ENCODE results near the gene RNGTT. TPM values are rescaled to one million over a fixed set of nuclear protein-coding genes. Genes with fewer than 3 reads are reported as not detected.

The RNGTT gene
- polyA plus RNA-seq, 1 donor (not counting 4 experiments of a cell fraction or from before 2014, with no cell fraction given) = 9.7 TPM

GRCh38 chr6:88761237-88762031 lies 202.0 kb downstream of the RNGTT start:
- TF ChIP-seq, protein P1, sequence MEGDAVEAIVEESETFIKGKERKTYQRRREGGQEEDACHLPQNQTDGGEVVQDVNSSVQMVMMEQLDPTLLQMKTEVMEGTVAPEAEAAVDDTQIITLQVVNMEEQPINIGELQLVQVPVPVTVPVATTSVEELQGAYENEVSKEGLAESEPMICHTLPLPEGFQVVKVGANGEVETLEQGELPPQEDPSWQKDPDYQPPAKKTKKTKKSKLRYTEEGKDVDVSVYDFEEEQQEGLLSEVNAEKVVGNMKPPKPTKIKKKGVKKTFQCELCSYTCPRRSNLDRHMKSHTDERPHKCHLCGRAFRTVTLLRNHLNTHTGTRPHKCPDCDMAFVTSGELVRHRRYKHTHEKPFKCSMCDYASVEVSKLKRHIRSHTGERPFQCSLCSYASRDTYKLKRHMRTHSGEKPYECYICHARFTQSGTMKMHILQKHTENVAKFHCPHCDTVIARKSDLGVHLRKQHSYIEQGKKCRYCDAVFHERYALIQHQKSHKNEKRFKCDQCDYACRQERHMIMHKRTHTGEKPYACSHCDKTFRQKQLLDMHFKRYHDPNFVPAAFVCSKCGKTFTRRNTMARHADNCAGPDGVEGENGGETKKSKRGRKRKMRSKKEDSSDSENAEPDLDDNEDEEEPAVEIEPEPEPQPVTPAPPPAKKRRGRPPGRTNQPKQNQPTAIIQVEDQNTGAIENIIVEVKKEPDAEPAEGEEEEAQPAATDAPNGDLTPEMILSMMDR (optimal IDR thresholded peaks at IDR 0.05 in 1 of 3, IDR thresholded peaks at IDR 0.05 in 1 of 3, conservative IDR thresholded peaks at IDR 0.05 in 1 of 3; ENCODE audit: extremely low read depth in 1 of 3, insufficient read depth in 2 of 3, low read length in 3 of 3) = no peak
- no peak for TF ChIP-seq EZH2 (IDR thresholded peaks at IDR 0.05; ENCODE audit: low read length)
- H3K9me1 ChIP-seq (ENCODE audit: control insufficient read depth, extremely low read depth, insufficient read depth, low read length) = no peaks in the 10 kb centered on the region
- H3K4me3 ChIP-seq (ENCODE audit: control insufficient read depth in 2 of 3, extremely low read depth in 1 of 3, insufficient read depth in 2 of 3, low read depth in 1 of 3, low read length in 3 of 3) = no peak overlapping the region
- no peak overlapping the region for H3K9ac ChIP-seq (ENCODE audit: control insufficient read depth, extremely low read depth, insufficient read depth, low read length)
- DNase-seq (ENCODE audit: low read depth, low spot score) = no peak
- no peak overlapping the region for H2AFZ ChIP-seq (ENCODE audit: control insufficient read depth, low read length)
- no peaks in the 10 kb centered on the region for H3K36me3 ChIP-seq (ENCODE audit: control insufficient read depth in 2 of 2, extremely low read depth in 1 of 2, insufficient read depth in 2 of 2, low read length in 2 of 2)
- H3K4me2 ChIP-seq (ENCODE audit: control insufficient read depth, extremely low read depth, insufficient read depth, low read depth, low read length) = no peak overlapping the region
- H3K27ac ChIP-seq (ENCODE audit: control insufficient read depth, insufficient read depth, low read length) = no peak overlapping the region
- H3K27me3 ChIP-seq (ENCODE audit: control insufficient read depth, extremely low read depth, insufficient read depth, low read length) = no peaks in the 10 kb centered on the region
- H3K9me3 ChIP-seq (ENCODE audit: control insufficient read depth, low read depth, low read length) = no peaks in the 10 kb centered on the region
- FAIRE-seq = no peak
- no peaks in the 10 kb centered on the region for H3K79me2 ChIP-seq (ENCODE audit: control insufficient read depth, insufficient read depth, low read length)
- H4K20me1 ChIP-seq (ENCODE audit: control insufficient read depth, extremely low read depth, insufficient read depth, low read length) = no peaks in the 10 kb centered on the region
- dilution Hi-C loops (cut with MboI; ENCODE audit: extremely low pct_ligation_motif_present, low sequenced_read_pairs) = no loop called here
- H3K4me1 ChIP-seq (ENCODE audit: control insufficient read depth, extremely low read depth, insufficient read depth, low read length) = no peaks in the 10 kb centered on the region

DNA sequence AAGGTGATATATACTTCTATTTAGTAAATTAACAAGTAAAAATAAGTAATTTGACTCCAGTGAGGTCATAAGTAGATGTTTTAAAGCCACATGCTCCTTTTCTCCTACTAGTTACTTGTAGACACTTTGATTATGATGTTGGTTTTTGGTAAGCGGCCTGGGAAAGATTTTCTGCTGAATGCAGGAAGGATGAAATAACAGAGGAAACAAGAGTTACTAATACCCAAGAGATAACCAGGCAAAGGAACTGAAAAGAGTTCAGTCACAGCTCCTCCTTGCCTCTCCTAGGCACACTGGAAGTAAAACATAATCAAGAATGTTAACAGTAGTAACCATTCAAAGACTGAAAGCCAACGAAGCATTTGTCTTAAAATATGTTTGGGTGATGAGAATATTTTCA lies 203.3 kb downstream of the RNGTT start:
- no peaks in the 10 kb centered on the region for H3K9me3 ChIP-seq (ENCODE audit: control insufficient read depth, low read depth, low read length)
- no peaks in the 10 kb centered on the region for H3K79me2 ChIP-seq (ENCODE audit: control insufficient read depth, insufficient read depth, low read length)
- H3K9ac ChIP-seq (ENCODE audit: control insufficient read depth, extremely low read depth, insufficient read depth, low read length) = no peak overlapping the region
- no peak for FAIRE-seq
- dilution Hi-C loops (cut with MboI; ENCODE audit: extremely low pct_ligation_motif_present, low sequenced_read_pairs) = no loop called here
- no peak for TF ChIP-seq EZH2 (IDR thresholded peaks at IDR 0.05; ENCODE audit: low read length)
- TF ChIP-seq, protein P1 (optimal IDR thresholded peaks at IDR 0.05 in 1 of 3, IDR thresholded peaks at IDR 0.05 in 1 of 3, conservative IDR thresholded peaks at IDR 0.05 in 1 of 3; ENCODE audit: extremely low read depth in 1 of 3, insufficient read depth in 2 of 3, low read length in 3 of 3) = no peak
- no peaks in the 10 kb centered on the region for H3K27me3 ChIP-seq (ENCODE audit: control insufficient read depth, extremely low read depth, insufficient read depth, low read length)
- no peak overlapping the region for H3K27ac ChIP-seq (ENCODE audit: control insufficient read depth, insufficient read depth, low read length)
- H4K20me1 ChIP-seq (ENCODE audit: control insufficient read depth, extremely low read depth, insufficient read depth, low read length) = no peaks in the 10 kb centered on the region
- H3K4me2 ChIP-seq (ENCODE audit: control insufficient read depth, extremely low read depth, insufficient read depth, low read depth, low read length) = no peak overlapping the region
- no peak for DNase-seq (ENCODE audit: low read depth, low spot score)
- H3K4me3 ChIP-seq (ENCODE audit: control insufficient read depth in 2 of 3, extremely low read depth in 1 of 3, insufficient read depth in 2 of 3, low read depth in 1 of 3, low read length in 3 of 3) = no peak overlapping the region
- no peak overlapping the region for H2AFZ ChIP-seq (ENCODE audit: control insufficient read depth, low read length)
- H3K9me1 ChIP-seq (ENCODE audit: control insufficient read depth, extremely low read depth, insufficient read depth, low read length) = no peaks in the 10 kb centered on the region
- no peaks in the 10 kb centered on the region for H3K4me1 ChIP-seq (ENCODE audit: control insufficient read depth, extremely low read depth, insufficient read depth, low read length)
- no peaks in the 10 kb centered on the region for H3K36me3 ChIP-seq (ENCODE audit: control insufficient read depth in 2 of 2, extremely low read depth in 1 of 2, insufficient read depth in 2 of 2, low read length in 2 of 2)
